IPS-18c (cell line): ENCODE data around the gene SPC25.

ENCODE experiments used
- H3K4me3 ChIP-seq: 2 replicates; pipeline ENCODE4 v1.7.0; 2013; ENCODE audit warnings: low read depth, mild to moderate bottlenecking, low read length, moderate library complexity; ENCODE audit not compliant: insufficient read depth
- H3K9me3 ChIP-seq: one replicate; pipeline ENCODE4 v1.6.1; 2013; ENCODE audit warnings: mild to moderate bottlenecking, low read length, moderate library complexity; ENCODE audit not compliant: control insufficient read depth, insufficient read depth

The SPC25 gene

DNA sequence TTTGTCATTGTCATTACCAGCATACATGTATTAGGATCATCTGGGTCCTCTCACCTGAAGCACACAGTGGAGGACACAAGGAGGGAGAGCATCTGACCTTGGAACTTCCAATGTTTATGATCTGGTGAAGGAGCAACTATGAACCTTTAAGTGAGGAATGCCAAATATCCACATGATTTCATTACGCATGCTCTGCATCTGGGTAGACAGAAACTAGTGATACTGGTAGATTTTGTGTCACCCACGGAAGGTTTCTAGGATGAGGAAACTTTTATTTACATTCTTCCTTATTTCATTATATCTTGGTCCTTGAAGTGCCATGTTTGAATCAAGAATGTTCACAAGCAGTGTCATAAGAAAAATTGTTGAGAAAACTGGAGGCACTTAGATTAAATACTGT, 32.1 kb downstream of the SPC25 start:
- H3K9me3 ChIP-seq = no peaks in the 10 kb centered on the region

DNA sequence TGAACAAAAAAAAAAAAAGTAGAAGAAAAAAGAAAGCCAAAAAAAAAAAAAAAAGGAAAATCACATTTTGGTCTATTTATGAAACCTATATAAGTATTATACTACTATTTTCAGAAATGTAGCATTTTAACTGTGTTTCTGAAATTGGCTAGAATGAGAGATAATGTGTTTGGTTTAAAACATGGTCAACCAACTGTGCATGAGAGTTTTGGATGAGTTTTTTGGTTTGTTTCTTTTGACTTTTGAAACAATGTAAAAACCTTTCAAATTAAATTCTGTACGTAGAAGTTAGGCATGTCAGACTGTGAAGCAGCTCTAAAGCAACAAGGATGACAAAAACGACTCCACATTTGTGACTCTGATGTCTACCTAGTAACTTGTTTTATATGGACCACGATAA, 34.6 kb downstream of the SPC25 start:
- H3K9me3 ChIP-seq = no peaks in the 10 kb centered on the region
- no peak overlapping the region for H3K4me3 ChIP-seq

More for the DNA sequence above, 32.1 kb downstream of the SPC25 start:
- H3K4me3 ChIP-seq = no peak overlapping the region

DNA sequence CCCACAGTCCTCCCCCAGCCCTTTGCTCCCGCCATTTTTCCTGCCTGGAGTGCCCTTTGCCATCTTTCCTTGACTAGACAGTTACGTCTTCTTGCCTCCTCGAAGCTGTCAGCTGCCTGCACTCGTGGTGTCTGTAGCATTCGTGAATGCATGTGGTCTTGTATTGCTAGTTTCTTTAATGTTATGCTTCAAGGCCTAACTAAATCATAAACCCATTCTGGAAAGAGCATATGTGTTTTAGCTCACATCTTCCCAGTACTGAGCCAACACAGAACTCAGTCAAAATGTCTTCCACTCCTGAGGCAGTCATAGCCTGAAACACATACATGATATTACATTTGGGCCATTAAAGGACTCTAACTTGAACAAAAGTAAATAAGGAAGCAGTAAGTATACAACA, 35.6 kb downstream of the SPC25 start:
- Histone ChIP-seq H3K9me3 (no peaks in the 10 kb centered on the region), H3K4me3 (no peak overlapping the region)

DNA sequence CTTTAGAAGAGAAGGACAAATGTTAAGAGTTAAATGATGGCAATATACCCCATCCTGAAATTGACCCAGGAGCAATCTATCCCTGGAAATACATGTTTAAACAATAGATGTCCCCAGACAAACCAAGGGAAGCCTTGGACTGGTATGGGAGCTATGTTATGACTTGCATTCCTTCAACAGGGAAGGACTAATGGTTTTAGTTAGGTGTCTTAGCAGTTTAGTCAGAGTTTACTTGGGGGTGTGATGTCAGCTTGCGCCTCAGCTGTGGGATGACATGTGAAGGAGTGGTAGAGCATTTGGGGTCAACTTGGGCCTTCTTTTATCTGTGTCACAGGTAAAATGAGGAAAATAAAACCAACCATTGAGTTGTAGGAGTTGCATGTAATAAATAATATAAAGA, 36.8 kb downstream of the SPC25 start:
- no peaks in the 10 kb centered on the region for H3K9me3 ChIP-seq
- H3K4me3 ChIP-seq = no peak overlapping the region

DNA sequence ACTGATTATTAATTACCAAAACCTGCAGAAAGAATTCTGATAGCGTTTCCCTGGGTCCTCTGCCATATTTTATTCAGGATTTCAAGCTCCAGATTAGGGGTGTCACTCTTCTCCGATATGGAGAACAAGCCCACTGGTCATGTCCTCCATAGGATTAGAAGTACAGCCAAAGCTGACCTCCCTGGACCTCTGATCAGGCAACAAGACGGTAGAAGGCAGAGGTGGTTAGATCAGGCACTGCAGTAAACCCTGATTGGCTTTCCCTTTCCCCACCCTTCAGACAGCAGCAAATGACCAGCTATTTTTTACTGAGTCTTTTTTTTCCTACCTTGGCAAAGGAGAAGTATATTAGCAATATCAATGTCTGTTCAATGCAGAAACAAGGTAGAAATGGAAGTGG, 37.7 kb downstream of the SPC25 start:
- Histone ChIP-seq H3K9me3 (no peaks in the 10 kb centered on the region), H3K4me3 (no peak overlapping the region)

DNA sequence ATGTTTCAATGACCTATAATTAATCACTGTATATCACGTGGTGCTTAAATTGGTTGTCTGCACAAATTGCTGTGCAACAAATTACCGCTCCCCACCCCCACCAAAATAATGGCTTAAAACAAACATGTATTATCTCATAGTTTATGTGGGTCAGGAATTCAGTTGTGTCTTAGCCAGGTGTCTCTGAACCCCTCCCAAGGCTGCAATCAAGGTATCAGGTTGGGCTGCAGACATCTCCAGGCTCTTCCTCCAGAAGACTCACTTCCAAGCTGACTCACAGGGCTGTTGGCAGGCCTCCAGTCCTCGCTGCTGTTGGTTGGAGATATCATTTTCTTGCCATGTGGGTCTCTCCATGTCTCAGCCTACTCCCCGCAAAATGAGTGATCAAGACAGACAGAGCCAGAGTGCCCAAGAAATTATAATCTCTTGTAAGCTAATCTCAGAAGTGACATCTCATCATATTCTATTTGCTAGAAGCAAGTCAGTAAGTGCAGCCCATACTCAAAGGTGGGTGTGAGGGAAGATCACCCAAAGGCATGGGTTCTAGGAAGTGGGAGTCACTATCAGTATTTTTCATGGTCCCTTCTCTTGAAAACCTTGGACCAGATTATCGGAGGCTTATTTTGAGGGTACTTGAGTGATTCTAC, 38.4 kb downstream of the SPC25 start:
- no peaks in the 10 kb centered on the region for H3K9me3 ChIP-seq
- no peak overlapping the region for H3K4me3 ChIP-seq

DNA sequence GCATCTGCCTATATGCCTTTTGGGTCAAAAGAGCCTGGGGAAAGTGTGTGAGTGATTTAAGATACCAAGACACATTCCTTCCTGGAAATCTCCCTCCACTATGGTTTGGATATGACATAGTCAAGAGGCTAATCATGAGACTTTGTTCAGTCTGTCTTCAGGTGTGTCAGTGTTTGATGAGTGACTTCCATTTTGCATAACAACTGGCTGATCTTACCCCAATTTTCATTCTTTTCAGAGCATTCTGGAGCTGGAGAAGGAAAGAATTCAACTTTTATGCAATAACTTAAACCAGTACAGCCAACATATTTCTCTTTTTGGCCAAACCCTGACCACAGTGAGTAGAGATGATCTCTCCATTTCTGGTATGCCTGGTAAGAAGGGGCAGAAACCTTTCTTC, 39.4 kb downstream of the SPC25 start:
- Histone ChIP-seq H3K4me3 (no peak overlapping the region), H3K9me3 (no peaks in the 10 kb centered on the region)

DNA sequence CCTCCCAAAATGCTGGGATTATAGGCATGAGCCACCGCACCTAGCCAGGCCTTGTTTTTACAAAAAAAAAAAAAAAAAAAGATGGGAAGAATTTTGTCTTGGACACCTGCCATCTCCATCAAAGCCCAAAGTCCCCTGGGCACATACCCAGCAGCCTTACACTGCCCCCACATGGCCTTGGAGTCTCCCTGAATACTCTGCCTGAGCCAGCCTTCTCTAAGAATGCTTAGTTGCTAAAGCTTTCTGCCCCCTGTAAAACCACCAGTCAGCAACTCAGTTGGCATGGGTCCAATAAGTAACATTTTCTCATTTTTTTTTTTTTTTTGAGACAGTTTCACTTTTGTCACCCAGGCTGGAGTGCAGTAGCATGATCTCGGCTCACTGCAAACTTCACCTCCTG, 40.6 kb downstream of the SPC25 start:
- no peak overlapping the region for H3K4me3 ChIP-seq
- no peaks in the 10 kb centered on the region for H3K9me3 ChIP-seq

DNA sequence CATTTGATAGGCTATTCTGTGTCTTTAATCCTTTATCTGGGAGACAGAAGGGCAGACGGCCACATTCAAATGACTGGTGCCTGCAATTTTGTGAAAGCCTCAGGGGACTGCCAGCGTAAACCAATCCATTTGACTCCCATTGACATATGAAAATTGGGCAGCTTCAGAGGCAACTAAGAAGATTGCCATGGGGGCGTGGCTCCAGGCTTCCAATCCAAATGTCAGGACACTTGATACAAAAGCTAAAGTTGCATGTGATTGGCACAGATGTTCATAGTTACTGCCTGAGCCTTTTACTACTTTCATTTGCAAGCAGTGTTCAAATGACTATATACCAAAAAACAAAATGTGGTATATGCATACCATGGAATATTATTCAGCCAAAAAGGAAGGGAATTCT, 42.0 kb downstream of the SPC25 start:
- Histone ChIP-seq H3K4me3 (no peak overlapping the region), H3K9me3 (no peaks in the 10 kb centered on the region)

DNA sequence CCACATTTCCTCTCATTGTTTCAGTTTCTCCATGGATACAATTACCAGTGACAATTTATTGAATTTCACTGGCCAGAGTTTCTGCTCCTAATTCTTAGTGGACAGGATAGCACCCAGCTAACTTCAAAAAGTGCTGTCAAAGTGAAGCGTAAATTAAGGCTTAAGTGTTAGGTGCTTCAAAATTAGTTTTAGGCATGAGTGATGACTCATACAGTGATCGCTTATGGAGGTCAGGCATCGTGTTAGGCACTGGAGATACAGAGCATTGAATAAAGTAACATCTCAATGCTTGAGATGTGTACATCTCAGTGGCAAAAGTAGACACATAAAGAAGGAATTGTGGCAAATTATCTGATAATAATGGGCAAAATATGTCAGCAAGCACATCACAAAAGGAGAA, 47.0 kb downstream of the SPC25 start:
- no peaks in the 10 kb centered on the region for H3K9me3 ChIP-seq
- H3K4me3 ChIP-seq = no peak overlapping the region

DNA sequence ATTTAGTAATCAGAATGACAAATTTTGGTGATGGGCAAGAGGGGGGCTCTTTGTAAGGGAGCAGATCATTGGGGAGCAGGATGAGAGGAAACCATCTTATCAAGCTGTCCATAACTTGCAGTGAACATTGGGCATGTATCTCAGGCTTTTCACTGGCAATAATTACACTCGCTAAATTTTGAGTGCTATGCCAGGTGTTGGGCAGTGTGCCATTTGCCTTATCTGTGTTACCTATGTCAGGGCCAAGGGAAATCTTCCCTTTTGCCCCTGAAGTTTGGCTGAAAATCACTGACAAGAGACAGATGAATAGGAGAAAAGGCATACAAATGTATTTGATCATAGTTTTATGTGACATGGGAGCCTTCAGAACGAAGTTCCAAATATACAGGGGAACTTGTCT, 48.8 kb downstream of the SPC25 start:
- Histone ChIP-seq H3K4me3 (no peak overlapping the region), H3K9me3 (no peaks in the 10 kb centered on the region)

DNA sequence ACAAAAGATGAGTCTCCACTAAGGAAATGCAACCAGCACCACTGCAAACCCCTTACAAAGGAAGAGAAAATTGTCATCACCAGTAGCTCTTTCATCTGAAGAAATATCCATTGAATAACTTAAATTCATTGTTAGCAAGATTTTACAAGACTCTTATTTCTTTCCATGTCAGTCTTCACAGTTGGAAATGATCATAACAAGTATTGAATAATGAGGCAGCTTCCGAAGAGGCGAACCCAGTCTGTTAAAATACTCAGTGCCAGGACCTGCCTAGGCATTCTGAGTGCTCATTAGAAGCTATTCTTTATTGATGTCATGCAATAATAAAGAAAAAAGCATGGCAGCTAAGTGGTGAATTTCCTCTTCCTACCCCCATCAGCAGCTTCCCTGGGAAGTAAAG, 54.3 kb downstream of the SPC25 start:
- Histone ChIP-seq H3K9me3 (no peaks in the 10 kb centered on the region), H3K4me3 (no peak overlapping the region)

DNA sequence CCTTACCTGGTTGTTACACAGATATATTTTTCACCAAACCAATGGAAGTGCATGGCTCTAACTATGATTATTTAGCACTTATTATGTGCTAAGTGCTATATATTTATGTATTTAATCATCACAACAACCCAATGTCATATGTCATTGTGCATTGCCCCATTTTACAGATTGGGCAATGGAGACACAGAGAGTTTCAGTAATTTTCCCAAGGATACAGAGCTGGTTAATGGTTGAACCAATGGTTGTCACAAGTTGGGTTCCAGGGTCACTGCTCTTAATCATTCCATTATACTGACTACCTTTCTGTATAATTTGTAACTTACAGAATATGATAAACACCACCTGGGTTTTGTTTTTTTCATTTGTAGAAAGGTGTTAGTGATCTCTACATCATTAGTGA, 58.6 kb downstream of the SPC25 start:
- no peaks in the 10 kb centered on the region for H3K9me3 ChIP-seq
- no peak overlapping the region for H3K4me3 ChIP-seq

DNA sequence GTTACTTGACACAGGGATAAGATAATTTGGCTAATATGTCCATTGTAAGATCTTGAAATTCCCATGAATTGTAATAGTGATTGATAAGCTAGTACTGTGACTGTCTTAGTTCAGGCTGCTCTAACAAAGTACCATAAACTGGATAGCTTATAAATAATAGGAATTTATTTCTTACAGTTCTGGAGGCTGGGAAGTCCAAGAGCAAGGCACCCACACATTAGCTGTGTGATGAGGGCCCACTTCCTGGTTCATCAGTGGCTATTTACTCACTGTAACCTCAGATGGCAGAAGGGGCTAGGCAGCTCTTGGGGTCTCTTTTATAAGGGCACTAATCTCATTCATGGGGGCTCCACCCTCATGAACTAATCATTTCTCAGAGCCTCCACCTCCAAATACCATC, 59.3 kb downstream of the SPC25 start:
- H3K9me3 ChIP-seq = no peaks in the 10 kb centered on the region
- H3K4me3 ChIP-seq = no peak overlapping the region

DNA sequence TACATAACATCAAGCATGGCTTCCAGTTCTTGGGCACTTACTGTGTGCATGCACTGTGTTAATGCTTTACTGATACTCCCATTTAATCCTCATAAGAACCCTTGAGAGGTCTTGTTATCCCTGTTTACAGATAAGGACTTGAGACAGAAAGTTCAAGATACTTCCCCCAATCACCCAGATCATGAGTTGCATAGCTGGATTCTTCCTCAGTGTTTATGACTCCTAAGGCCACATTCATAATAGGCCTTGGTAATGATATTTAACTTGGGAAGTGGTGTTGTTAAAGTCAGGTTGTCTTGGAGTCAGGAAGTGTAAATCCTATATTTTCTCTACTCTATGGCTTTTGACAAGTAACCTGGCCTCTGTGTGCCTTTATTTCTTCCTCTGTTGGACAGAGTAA, 65.1 kb downstream of the SPC25 start:
- H3K9me3 ChIP-seq = no peaks in the 10 kb centered on the region
- no peak overlapping the region for H3K4me3 ChIP-seq

DNA sequence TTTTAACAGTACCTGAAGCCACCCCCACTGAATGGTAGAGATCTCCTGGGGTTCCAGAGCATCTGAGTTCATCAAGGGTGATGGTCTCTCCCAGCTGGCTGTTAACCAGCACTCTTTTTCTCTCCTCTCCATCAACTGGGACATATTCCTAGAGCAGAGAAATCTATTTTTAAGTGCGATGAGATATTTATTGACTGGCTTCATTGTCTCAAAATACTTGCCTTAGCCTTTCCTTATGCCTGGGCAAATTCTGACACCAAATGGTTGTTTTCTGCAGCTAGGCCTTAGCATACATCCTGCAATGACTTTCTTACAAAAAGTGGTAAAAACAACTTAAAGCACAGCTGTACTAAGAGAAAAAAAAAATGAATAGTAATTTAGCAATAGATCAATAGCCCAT, 68.2 kb downstream of the SPC25 start:
- no peaks in the 10 kb centered on the region for H3K9me3 ChIP-seq
- no peak overlapping the region for H3K4me3 ChIP-seq

DNA sequence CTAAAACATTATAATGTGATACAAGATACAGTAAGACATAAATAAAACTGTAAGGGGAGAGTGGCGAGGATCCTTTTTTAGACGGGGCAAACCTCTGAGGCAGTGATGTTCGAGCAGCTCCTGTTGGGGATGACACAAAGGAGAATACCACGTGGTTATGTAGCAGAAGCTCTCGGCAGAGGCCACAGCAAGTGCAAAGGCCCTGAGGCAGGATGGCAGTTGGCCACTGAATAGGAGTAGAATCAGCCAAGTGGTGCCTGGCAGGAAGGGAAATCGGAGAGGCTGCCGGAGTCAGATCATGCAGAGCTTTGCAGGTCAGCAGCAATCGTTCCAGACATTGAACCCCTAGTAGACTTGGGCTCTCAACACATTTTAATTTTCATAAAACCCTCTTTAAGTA, 68.7 kb downstream of the SPC25 start:
- Histone ChIP-seq H3K4me3 (no peak overlapping the region), H3K9me3 (no peaks in the 10 kb centered on the region)
